Right atrium auricular region (tissue), 2 donors: Measurements from ENCODE around the gene RPS3. TPM values are rescaled to one million over a fixed set of nuclear protein-coding genes. Genes with fewer than 3 reads are reported as not detected.

Experiments
- DNase-seq: peaks from one replicate; pipeline ENCODE4 v3.0.0-alpha.2; 2019; ENCODE audit warnings: low spot score
- H3K27ac ChIP-seq, 2 donors: fragments of 200-600 bp; sonication (generic); 1 replicate in 1 of 2; 2 replicates in 1 of 2; pipeline ENCODE4 v1.5.1; 2016 to 2019
- H3K27me3 ChIP-seq, 2 donors: fragments of 200-600 bp; sonication (generic); one replicate each; pipeline versions ENCODE4 v1.5.1 to v1.6.0; 2017 to 2019
- H3K36me3 ChIP-seq: fragments of 200-600 bp; sonication (generic); one replicate; pipeline ENCODE4 v1.5.1; 2016
- H3K4me1 ChIP-seq, 2 donors: fragments of 200-600 bp; sonication (generic); one replicate each; pipeline versions ENCODE4 v1.5.1 to v1.6.0; 2017 to 2019
- H3K4me3 ChIP-seq, 2 donors: fragments of 200-600 bp; sonication (generic); 1 replicate in 1 of 2; 2 replicates in 1 of 2; pipeline ENCODE4 v1.5.1; 2017 to 2019; ENCODE audit warnings: mild to moderate bottlenecking in 1 of 2, moderate library complexity in 1 of 2
- H3K9me3 ChIP-seq, 2 donors: fragments of 200-600 bp; sonication (generic); one replicate each; pipeline ENCODE4 v1.5.1; 2019
- total RNA-seq, 2 donors: library from RNA; depleted of rRNA; stranded (reverse); fragments of >200 nt; gene quantifications; one replicate each; pipeline ENCODE4 v1.1.0, GENCODE V29; 2016
- TF ChIP-seq, protein P1 (sequence below), 2 donors: fragments of 200-600 bp; sonication (generic); IDR thresholded peaks; one replicate each; pipeline ENCODE4 v1.5.1; 2019; ENCODE audit warnings: antibody characterized with exemption in 2 of 2

Gene RPS3
- total RNA-seq, 2 donors from 2014 or later = 391 to 983 TPM

DNA sequence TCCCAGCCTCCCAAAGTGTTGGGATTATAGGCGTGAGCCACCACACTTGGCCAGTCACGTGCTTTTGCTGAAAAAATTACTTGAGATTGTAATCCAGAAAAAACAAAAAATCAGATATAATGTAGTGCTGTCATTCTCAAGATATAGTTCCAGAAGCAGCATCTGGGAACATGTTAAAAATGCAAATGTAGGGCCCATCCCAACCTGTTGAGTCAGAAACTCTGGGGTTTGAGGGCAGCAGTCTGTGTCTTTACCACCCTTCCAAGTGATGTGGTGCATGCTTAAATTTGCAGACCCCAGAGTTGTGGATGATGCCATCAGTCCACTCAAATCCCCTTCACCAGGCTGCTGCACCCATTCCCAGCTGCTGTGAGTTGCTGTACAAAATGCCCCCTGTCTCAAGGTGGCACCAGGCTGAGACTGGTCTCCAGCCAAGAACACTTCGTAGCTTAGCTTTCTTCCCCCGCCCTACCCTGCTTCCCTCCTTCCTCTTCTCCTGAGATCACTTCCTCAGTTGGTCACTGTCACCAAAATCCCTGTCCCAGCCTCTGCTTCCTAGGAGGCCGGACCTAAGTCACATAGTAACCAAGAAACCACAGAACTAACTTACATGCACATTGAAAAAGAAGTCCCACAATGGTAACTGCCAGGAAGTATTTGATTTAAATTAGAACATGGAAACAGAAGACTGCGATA, 29.6 kb upstream of the RPS3 start:
- Histone ChIP-seq H3K9me3 (peaks cover 0 to 6% of the 10 kb centered on the region in 2 donors), H3K36me3 (no peaks in the 10 kb centered on the region), H3K27me3 (no peaks in the 10 kb centered on the region), H3K4me3 (no peak overlapping the region), H3K27ac (no peak overlapping the region), H3K4me1 (no peaks in the 10 kb centered on the region)
- no peak for DNase-seq
- TF ChIP-seq, protein P1, sequence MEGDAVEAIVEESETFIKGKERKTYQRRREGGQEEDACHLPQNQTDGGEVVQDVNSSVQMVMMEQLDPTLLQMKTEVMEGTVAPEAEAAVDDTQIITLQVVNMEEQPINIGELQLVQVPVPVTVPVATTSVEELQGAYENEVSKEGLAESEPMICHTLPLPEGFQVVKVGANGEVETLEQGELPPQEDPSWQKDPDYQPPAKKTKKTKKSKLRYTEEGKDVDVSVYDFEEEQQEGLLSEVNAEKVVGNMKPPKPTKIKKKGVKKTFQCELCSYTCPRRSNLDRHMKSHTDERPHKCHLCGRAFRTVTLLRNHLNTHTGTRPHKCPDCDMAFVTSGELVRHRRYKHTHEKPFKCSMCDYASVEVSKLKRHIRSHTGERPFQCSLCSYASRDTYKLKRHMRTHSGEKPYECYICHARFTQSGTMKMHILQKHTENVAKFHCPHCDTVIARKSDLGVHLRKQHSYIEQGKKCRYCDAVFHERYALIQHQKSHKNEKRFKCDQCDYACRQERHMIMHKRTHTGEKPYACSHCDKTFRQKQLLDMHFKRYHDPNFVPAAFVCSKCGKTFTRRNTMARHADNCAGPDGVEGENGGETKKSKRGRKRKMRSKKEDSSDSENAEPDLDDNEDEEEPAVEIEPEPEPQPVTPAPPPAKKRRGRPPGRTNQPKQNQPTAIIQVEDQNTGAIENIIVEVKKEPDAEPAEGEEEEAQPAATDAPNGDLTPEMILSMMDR (IDR thresholded peaks at IDR 0.05) = no peak

DNA sequence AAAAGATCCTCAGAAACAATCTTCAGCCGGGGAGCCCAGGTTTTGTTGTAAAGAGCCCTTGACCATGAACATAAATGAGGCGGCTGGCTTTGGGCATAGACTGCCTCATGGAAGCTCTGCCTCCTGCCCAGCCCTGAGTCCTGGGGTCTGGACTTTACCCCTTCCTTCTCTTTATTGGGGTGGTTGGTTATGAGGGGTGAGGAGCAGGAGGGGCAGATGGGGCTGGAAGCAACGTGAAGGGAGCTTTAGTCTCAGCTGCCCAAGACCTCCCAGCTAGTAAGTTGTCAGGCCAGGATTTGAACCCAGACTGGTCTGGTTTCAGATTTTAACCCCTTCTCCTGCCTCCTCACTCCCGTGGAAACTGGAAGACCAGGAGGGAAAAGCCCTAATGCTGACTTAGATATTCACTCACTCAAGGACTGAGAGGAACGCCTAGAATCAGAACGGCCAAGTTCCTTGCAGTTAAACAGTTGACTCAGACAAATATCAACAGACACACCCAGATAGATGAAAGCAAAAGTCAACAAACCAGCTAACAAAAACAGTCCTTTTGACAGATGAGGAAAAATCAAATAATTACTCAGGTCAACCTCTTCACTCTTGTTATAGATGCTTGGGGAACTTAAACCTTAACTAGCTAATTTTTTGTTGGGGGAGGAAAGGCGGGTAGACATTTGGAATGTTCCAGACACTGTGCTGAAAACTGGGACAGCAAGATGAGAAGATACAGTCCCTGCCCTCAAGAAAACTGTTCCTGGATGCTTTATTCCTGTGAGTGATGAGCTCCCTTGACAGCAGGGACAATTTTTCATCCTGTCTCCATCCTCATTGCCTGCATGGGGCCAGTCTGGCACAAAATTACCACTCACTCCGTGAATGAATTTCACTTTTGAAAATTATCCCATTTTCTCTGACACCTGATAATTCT, 27.1 kb upstream of the RPS3 start:
- H3K9me3 ChIP-seq = peaks cover 0 to 6% of the 10 kb centered on the region in 2 donors
- H3K36me3 ChIP-seq = no peaks in the 10 kb centered on the region
- H3K27me3 ChIP-seq = no peaks in the 10 kb centered on the region
- no peak overlapping the region for H3K4me3 ChIP-seq
- H3K4me1 ChIP-seq = no peaks in the 10 kb centered on the region
- DNase-seq = no peak
- TF ChIP-seq, protein P1 (IDR thresholded peaks at IDR 0.05) = no peak
- peak overlapping the region in 1 of 2 donors; percentile 4 for H3K27ac ChIP-seq

DNA sequence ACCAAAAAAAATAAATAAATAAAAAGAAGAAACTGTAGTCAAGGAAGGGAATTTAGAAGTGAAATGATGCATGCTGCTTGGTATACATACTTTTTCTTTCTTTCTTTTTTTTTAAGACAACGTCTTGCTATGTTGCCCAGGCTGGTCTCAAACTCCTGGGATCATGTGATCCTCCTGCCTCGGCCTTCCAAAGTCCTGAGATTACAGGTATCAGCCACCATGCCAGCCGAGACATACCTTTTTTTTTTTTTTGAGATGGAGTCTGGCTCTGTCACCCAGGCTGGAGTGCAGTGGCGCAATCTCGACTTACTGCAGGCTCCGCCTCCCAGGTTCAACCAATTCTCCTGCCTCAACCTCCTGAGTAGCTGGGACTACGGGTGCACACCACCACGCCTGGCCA, 26.1 kb upstream of the RPS3 start:
- H3K4me1 ChIP-seq = no peaks in the 10 kb centered on the region
- peaks cover 0 to 6% of the 10 kb centered on the region in 2 donors for H3K9me3 ChIP-seq
- no peaks in the 10 kb centered on the region for H3K27me3 ChIP-seq
- no peak for DNase-seq
- H3K4me3 ChIP-seq = no peak overlapping the region
- TF ChIP-seq, protein P1 (IDR thresholded peaks at IDR 0.05) = no peak
- H3K27ac ChIP-seq = no peak overlapping the region
- H3K36me3 ChIP-seq = no peaks in the 10 kb centered on the region

DNA sequence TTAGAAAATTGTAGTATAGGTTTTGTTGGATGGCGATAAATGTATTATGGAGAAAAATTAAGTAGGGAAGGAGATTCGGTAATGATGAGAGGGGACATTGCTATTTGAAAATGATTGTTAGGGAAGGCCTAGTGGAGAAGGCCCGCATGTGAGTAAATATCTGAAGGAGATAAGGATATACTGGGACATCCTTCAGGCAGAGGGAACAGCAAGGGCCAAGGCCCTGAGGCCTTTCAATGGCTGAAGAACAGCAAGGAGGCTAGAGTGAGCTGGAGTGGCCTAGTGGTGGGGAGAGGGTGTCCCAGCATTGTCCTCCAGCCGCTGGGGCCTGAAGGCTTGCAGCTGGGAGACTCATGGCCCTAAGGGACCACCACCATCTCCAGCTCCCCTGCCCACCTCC, 24.7 kb upstream of the RPS3 start:
- DNase-seq = no peak
- no peak overlapping the region for H3K4me3 ChIP-seq
- TF ChIP-seq, protein P1 (IDR thresholded peaks at IDR 0.05) = no peak
- H3K36me3 ChIP-seq = no peaks in the 10 kb centered on the region
- H3K4me1 ChIP-seq = no peaks in the 10 kb centered on the region
- H3K9me3 ChIP-seq = no peaks in the 10 kb centered on the region
- no peak overlapping the region for H3K27ac ChIP-seq
- no peaks in the 10 kb centered on the region for H3K27me3 ChIP-seq

DNA sequence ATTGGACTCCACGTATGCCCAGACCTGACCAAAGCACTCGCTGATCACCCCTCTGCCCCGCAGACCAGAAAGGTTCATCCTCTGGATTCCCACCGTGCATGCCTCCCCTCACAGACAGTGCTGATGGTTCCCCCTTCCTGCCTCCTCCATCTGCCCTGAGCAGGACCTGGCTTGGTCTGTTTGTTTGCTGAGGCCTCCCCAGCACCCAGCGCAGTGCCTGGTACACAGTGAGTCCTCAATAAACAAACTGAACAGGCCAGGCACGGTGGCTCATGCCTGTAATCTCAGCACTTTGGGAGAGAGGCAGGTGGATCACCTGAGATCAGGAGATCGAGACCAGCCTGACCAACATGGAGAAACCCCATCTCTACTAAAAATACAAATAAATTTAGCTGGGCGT, 23.7 kb upstream of the RPS3 start:
- Histone ChIP-seq H3K4me3 (no peak overlapping the region), H3K9me3 (no peaks in the 10 kb centered on the region), H3K4me1 (no peaks in the 10 kb centered on the region), H3K27me3 (no peaks in the 10 kb centered on the region), H3K36me3 (no peaks in the 10 kb centered on the region), H3K27ac (no peak overlapping the region)
- TF ChIP-seq, protein P1 (IDR thresholded peaks at IDR 0.05) = no peak
- DNase-seq = no peak
